ENCODE data around the gene OR2T5.
"Not testable (repeated sequence)": the region's sequence is repeated elsewhere in the genome, so short reads cannot be mapped to it uniquely, and the experiment has no call there.

Gene OR2T5, protein sequence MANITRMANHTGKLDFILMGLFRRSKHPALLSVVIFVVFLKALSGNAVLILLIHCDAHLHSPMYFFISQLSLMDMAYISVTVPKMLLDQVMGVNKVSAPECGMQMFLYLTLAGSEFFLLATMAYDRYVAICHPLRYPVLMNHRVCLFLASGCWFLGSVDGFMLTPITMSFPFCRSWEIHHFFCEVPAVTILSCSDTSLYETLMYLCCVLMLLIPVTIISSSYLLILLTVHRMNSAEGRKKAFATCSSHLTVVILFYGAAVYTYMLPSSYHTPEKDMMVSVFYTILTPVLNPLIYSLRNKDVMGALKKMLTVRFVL

GRCh38 chr1:248488289-248488688, at the start of gene OR2T5:
OR2T5 (plus strand) TSS chr1:248488589; CDS start chr1:248488589, 0 bp downstream.
- DNase-seq, result not testable (repeated sequence)

- DNase-seq, result not testable (repeated sequence)
Observed at GRCh38 chr1:248438668-248439067, 49.7 kb upstream of the OR2T5 start.

DNA sequence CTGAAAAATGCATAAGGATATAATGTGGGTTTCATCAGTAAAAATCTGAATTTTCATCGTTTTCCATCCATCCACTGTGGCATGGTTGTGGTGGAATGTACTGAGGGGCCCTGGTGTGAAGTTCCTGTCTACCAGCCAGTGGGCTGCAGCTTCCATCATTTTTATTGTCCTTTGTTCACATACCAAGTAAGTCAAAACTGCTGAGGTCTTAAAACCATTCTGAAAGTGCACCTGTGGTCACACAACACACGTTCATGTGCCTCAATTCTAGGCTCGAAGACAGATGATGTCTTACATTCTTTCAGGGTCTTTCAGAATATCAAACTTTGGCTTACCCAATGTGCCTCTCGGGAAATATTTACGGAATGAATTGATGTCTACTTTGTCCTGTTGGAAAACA, 49.1 kb upstream of the OR2T5 start:
- not testable (repeated sequence) for DNase-seq

- DNase-seq, result not testable (repeated sequence)
Observed at GRCh38 chr1:248442500-248443277, 45.7 kb upstream of the OR2T5 start.

- not testable (repeated sequence) for DNase-seq
Observed at GRCh38 chr1:248444603-248445002, 43.8 kb upstream of the OR2T5 start.

DNA sequence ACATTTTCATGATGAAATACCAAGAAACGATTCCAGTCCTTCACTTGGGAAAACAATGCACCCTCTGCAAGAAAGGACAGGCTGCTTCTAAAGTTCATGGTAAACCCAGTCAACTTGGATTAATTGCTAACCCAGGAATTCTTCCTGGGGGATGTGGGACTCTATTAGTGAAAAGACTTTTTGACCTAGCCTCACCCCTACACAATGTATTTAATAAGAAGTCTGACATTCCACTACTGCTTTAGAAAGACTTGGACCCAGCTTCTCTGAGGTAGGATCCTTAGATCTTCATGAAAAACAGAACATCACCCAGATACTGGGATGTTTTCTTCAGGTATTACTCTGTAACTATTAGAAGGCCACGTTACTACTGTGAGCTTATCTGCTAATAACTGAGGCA, 43.0 kb upstream of the OR2T5 start, which contains the start of gene OR2T2:
Gene OR2T2 (plus strand): TSS at position 239 of the 400 bp plus-strand sequence. CDS start 7,161 bp downstream, outside the sequence.
- not testable (repeated sequence) for DNase-seq

GRCh38 chr1:248448409-248449074, 39.8 kb upstream of the OR2T5 start:
- not testable (repeated sequence) for DNase-seq

- not testable (repeated sequence) for DNase-seq
Observed at GRCh38 chr1:248449821-248450465, 38.4 kb upstream of the OR2T5 start.

DNA sequence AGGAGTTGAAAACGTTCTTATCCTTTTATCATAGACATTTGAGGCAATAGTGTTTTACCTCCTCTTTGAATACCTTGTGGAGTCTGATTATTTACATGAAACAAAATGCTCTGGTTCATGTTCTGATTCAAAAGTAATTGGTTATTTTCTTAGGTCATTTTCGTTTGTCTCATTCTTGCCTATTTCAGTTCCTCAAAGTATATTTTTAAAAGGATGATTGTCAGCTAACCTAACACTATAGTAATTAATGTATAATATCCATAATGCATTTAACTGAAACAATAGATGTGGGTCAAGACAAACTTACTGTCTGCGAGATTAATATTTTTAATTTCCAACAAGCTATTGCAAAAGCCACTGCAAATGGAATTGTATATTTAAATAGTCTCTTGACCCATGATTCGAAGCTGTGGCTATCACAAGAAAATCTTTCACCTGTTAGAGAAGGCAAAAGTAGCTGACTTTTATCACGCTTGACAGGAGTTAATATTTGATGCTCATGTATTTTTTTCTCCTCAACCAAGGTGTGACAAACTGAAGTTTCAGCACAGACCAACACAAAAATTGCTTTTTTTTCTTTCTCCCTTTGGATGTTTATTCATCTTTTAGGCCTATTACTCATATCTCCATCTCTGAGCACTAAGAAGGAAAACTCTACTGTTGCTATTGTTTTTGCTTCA, 37.8 kb upstream of the OR2T5 start:
- DNase-seq, result not testable (repeated sequence)

DNA sequence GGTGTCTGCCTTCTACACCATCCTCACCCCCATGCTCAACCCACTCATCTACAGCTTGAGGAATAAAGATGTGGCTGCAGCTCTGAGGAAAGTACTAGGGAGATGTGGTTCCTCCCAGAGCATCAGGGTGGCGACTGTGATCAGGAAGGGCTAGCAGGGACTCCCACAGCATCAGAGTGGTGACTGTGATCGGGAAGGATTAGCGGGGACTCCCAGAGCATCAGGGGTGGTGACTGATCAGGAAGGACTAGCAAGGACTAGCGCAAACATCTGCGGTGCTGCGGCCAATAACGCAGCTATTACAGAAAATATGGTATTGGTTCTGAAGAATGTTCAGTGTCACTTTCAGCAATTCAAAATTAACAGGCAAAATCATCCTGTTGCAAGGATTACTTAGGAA, 34.8 kb upstream of the OR2T5 start:
- DNase-seq, result not testable (repeated sequence)

- DNase-seq, result not testable (repeated sequence)
Observed at GRCh38 chr1:248455045-248455444, 33.3 kb upstream of the OR2T5 start.

GRCh38 chr1:248456635-248457034, 31.8 kb upstream of the OR2T5 start:
- DNase-seq, result not testable (repeated sequence)

GRCh38 chr1:248459117-248459516, 29.3 kb upstream of the OR2T5 start:
- DNase-seq, result not testable (repeated sequence)

- no peak for DNase-seq
Observed at GRCh38 chr1:248471154-248471553, 17.2 kb upstream of the OR2T5 start.

DNA sequence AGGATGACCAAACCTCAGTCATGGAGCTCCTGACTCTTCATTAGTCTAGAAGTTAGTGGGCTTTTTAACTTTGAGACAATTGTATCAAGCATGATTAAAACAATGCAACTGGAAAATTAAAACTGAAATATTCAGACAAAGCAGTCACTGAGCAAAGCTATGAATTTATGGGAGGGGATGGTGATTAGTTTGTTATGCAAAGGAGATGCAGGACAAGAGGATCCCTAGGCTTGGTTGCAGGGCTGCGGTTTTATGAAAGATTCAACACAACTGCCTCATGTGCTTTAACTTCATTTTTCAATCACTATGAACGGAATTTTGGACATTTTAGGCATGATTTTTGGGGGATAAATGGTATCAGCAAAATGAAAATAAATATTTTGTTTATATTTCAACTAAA, 16.3 kb upstream of the OR2T5 start:
- not testable (repeated sequence) for DNase-seq

GRCh38 chr1:248473051-248473450, 15.3 kb upstream of the OR2T5 start, which contains the start of gene OR2T3:
OR2T3 (plus strand) TSS chr1:248473351; CDS start chr1:248473351, 0 bp downstream.
- not testable (repeated sequence) for DNase-seq

- not testable (repeated sequence) for DNase-seq
Observed at GRCh38 chr1:248475660-248476059, 12.7 kb upstream of the OR2T5 start.

DNA sequence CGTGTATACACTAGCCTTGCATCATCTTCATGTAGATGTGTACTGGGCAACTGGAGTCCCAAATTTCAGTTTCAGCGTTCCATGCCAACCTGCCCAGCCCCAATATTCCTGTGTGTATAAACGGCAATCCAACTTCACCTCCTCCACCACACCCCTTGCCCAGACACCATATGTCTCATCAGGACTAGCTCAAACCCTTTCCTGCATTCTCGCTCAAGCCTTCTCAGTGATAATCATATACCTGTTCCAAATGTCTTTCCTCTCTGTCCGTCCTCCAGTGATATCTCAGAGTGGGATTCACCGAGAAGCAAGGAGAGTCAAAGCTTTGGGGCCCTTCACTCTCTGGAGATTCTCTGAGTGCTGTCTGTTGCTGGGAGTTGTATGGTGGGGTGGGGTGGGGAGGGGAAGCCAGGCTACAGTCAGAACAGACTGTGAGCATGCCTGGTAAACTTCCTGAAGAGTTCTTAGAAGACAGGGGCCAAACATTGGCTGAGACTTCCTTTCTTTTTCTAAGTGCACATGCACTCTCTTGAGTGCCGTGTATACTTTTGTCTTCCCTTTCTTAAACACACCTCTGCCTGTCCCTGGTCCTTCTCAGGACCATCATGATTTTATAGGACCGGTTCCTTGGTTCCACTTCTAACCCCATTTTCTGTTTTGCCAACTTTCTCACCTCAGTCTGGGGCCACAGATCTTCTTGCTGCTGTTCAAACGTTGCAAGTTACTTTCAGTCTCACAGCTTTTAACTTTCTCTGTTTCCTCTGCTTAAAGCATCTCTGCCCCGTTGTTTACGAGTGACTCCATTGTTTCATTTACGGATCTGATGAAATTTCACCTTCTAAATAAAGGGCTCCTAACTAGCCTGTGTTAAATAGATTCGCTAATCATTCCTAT, 6.5 kb upstream of the OR2T5 start:
- not testable (repeated sequence) for DNase-seq

DNA sequence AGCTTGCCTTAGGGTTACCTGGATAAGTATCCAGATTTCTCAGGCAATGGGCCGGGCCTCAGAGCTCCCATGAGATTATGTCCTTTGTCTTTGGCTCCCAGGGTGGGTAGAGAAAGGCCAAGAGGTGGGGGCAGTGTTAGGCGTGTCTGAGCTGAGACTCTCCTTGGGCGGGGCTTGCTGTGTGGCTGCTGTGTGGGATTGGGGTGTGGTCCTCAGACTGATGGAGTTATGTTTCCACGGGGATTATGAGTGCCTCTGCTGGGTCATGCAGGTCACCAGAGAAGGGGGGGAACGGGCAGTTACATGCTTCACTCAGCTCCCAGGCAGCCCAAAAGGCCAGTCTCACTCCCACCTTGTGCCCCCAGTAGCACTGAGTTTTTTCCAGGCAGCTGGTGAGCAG, 8.3 kb downstream of the OR2T5 start:
- DNase-seq, result not testable (repeated sequence)

- DNase-seq, result not testable (repeated sequence)
Observed at GRCh38 chr1:248500305-248501035, 12.1 kb downstream of the OR2T5 start.
